H1 (cell line): ENCODE measurements around the gene PPP1R12A.

ENCODE experiments used
- CEBPB ChIP-seq: IDR thresholded peaks from 2 replicates; pipeline ENCODE4 v1.6.1; 2012; ENCODE audit warnings: low read depth, low read length
- CREB1 ChIP-seq: IDR thresholded peaks from 2 replicates; pipeline ENCODE4 v1.6.1; 2012; ENCODE audit warnings: inconsistent platforms
- CTCF ChIP-seq, 3 experiments: IDR thresholded peaks; 1 replicate in 2 of 3; 2 replicates in 1 of 3; pipeline versions ENCODE4 v1.5.1 to v1.6.1; 2011; ENCODE audit warnings: low read length in 3 of 3, mild to moderate bottlenecking in 3 of 3, inconsistent platforms in 2 of 3, low read depth in 1 of 3, moderate library complexity in 1 of 3; ENCODE audit not compliant: insufficient read depth in 1 of 3; ENCODE audit errors: control extremely low read depth in 1 of 3
- EZH2 ChIP-seq: fragments of 200-600 bp; sonication (generic); IDR thresholded peaks from 2 replicates; pipeline ENCODE4 v1.7.1; 2012; ENCODE audit warnings: low read depth, mild to moderate bottlenecking, moderate library complexity, low read length, inconsistent platforms; ENCODE audit not compliant: severe bottlenecking
- HDAC2 ChIP-seq, 2 experiments: fragments of 300-600 bp in 1 of 2; sonication (generic) in 1 of 2; IDR thresholded peaks; 2 replicates each; pipeline ENCODE4 v1.6.1; 2011 to 2012; ENCODE audit warnings: low read depth in 2 of 2, low read length in 2 of 2, mild to moderate bottlenecking in 2 of 2, moderate library complexity in 2 of 2, borderline replicate concordance in 1 of 2, inconsistent platforms in 1 of 2
- JUN ChIP-seq: IDR thresholded peaks from 2 replicates; pipeline ENCODE4 v1.6.1; 2011; ENCODE audit warnings: low read depth, mild to moderate bottlenecking, improper control_type of control experiment, low read length
- NRF1 ChIP-seq: IDR thresholded peaks from 2 replicates; pipeline ENCODE4 v1.6.1; 2011; ENCODE audit warnings: mild to moderate bottlenecking, low read depth, low read length, improper control_type of control experiment
- PHF8 ChIP-seq: fragments of 200-600 bp; sonication (generic); conservative IDR thresholded peaks from 2 replicates; pipeline ENCODE4 v1.7.1; 2012; ENCODE audit warnings: low read depth, mild to moderate bottlenecking, inconsistent platforms, low read length, moderate library complexity
- POLR2A ChIP-seq, 2 experiments: IDR thresholded peaks; 1 replicate in 1 of 2; 2 replicates in 1 of 2; pipeline ENCODE4 v1.6.1; 2011; ENCODE audit warnings: low read depth in 2 of 2, low read length in 2 of 2, mild to moderate bottlenecking in 2 of 2; ENCODE audit errors: control extremely low read depth in 1 of 2
- POLR2AphosphoS5 ChIP-seq: IDR thresholded peaks from 2 replicates; pipeline ENCODE4 v1.6.1; 2011; ENCODE audit warnings: low read depth, low read length
- RAD21 ChIP-seq, 2 experiments: IDR thresholded peaks in 1 of 2; conservative IDR thresholded peaks in 1 of 2; 2 replicates each; pipeline ENCODE4 v1.6.1; 2011; ENCODE audit warnings: low read depth in 2 of 2, low read length in 2 of 2, improper control_type of control experiment in 1 of 2, inconsistent platforms in 1 of 2, mild to moderate bottlenecking in 1 of 2, moderate library complexity in 1 of 2
- TAF1 ChIP-seq: IDR thresholded peaks from 2 replicates; pipeline ENCODE4 v1.6.1; 2011; ENCODE audit warnings: mild to moderate bottlenecking, low read depth, low read length

GRCh38 chr12:79764641-79765040, 170.3 kb downstream of the PPP1R12A start:
- TF ChIP-seq NRF1 (no peak), TAF1 (no peak), POLR2A (IDR thresholded peaks at IDR 0.05; ENCODE audit: control extremely low read depth in 1 of 2, low read depth in 2 of 2, low read length in 2 of 2) (no peak), RAD21 (IDR thresholded peaks at IDR 0.05 in 1 of 2, conservative IDR thresholded peaks at IDR 0.05 in 1 of 2; ENCODE audit: low read depth in 2 of 2, low read length in 2 of 2) (no peak), EZH2 (no peak), CTCF (IDR thresholded peaks at IDR 0.05; ENCODE audit: control extremely low read depth in 1 of 3, insufficient read depth in 1 of 3, low read depth in 1 of 3, low read length in 3 of 3) (no peak), CEBPB (no peak), HDAC2 (IDR thresholded peaks at IDR 0.05; ENCODE audit: borderline replicate concordance in 1 of 2, low read depth in 2 of 2, low read length in 2 of 2) (no peak), POLR2AphosphoS5 (no peak), JUN (no peak), PHF8 (no peak), CREB1 (no peak)
